Keratinocyte (primary cell): ENCODE data around the gene TSPAN11. TPM values are rescaled to one million over a fixed set of nuclear protein-coding genes. Genes with fewer than 3 reads are reported as not detected.

Source experiments
- DNase-seq: peaks from one replicate; pipeline ENCODE4 v3.0.0-alpha.2; 2011; ENCODE audit warnings: low read depth, missing footprints, low spot score
- FAIRE-seq: peaks from 2 replicates; lab custom pipeline; 2011; peaks lifted over from hg19 to GRCh38; lab: Jason Lieb, UNC
- H2AFZ ChIP-seq: 2 replicates; pipeline ENCODE4 v1.6.0; 2012; ENCODE audit warnings: low read length, control low read depth, inconsistent platforms; ENCODE audit not compliant: control insufficient read depth
- H3K27ac ChIP-seq: 2 replicates; pipeline ENCODE4 v1.5.1; 2011; ENCODE audit warnings: low read length; ENCODE audit not compliant: control insufficient read depth, insufficient read depth
- H3K27me3 ChIP-seq: 3 replicates; pipeline ENCODE4 v1.6.0; 2011; ENCODE audit warnings: low read length; ENCODE audit not compliant: control insufficient read depth, insufficient read depth; ENCODE audit errors: extremely low read depth
- H3K36me3 ChIP-seq, 2 experiments: 2 replicates in 1 of 2; 3 replicates in 1 of 2; pipeline ENCODE4 v1.5.1; 2011; ENCODE audit warnings: low read length in 2 of 2, mild to moderate bottlenecking in 1 of 2; ENCODE audit not compliant: control insufficient read depth in 2 of 2, insufficient read depth in 2 of 2; ENCODE audit errors: extremely low read depth in 1 of 2
- H3K4me1 ChIP-seq: 3 replicates; pipeline ENCODE4 v1.5.1; 2011; ENCODE audit warnings: low read length; ENCODE audit not compliant: control insufficient read depth, insufficient read depth; ENCODE audit errors: extremely low read depth
- H3K4me2 ChIP-seq: 3 replicates; pipeline ENCODE4 v1.6.0; 2011; ENCODE audit warnings: low read depth, low read length; ENCODE audit not compliant: control insufficient read depth, insufficient read depth; ENCODE audit errors: extremely low read depth
- H3K4me3 ChIP-seq, 3 experiments: fragments of 200-600 bp in 1 of 3; sonication (generic) in 1 of 3; 2 replicates in 2 of 3; 3 replicates in 1 of 3; pipeline ENCODE4 v1.5.1; 2011 to 2016; ENCODE audit warnings: low read length in 3 of 3, mild to moderate bottlenecking in 3 of 3, control low read depth in 2 of 3, inconsistent platforms in 1 of 3, low read depth in 1 of 3, mixed read lengths in 1 of 3, mixed run types in 1 of 3, moderate library complexity in 1 of 3; ENCODE audit not compliant: control insufficient read depth in 2 of 3, insufficient read depth in 2 of 3; ENCODE audit errors: extremely low read depth in 1 of 3
- H3K79me2 ChIP-seq: 2 replicates; pipeline ENCODE4 v1.6.0; 2012; ENCODE audit warnings: low read length; ENCODE audit not compliant: control insufficient read depth, insufficient read depth
- H3K9ac ChIP-seq: 3 replicates; pipeline ENCODE4 v1.6.0; 2011; ENCODE audit warnings: low read length; ENCODE audit not compliant: control insufficient read depth, insufficient read depth; ENCODE audit errors: extremely low read depth
- H3K9me1 ChIP-seq: 3 replicates; pipeline ENCODE4 v1.6.0; 2011; ENCODE audit warnings: low read length; ENCODE audit not compliant: control insufficient read depth, insufficient read depth; ENCODE audit errors: extremely low read depth
- H3K9me3 ChIP-seq: 2 replicates; pipeline ENCODE4 v1.5.1; 2012; ENCODE audit warnings: low read depth, low read length; ENCODE audit not compliant: control insufficient read depth
- H4K20me1 ChIP-seq: 3 replicates; pipeline ENCODE4 v1.6.0; 2011; ENCODE audit warnings: low read length; ENCODE audit not compliant: control insufficient read depth, insufficient read depth; ENCODE audit errors: extremely low read depth
- CTCF ChIP-seq, 3 experiments: IDR thresholded peaks in 1 of 3; conservative IDR thresholded peaks in 1 of 3; optimal IDR thresholded peaks in 1 of 3; 2 replicates in 2 of 3; 3 replicates in 1 of 3; pipeline versions ENCODE3 to v1.5.1; 2011; ENCODE audit warnings: low read length in 3 of 3, mild to moderate bottlenecking in 3 of 3, moderate library complexity in 2 of 3, control low read depth in 1 of 3, inconsistent platforms in 1 of 3; ENCODE audit not compliant: insufficient read depth in 2 of 3; ENCODE audit errors: extremely low read depth in 1 of 3
- EZH2 ChIP-seq: IDR thresholded peaks from one replicate; pipeline ENCODE4 v1.6.1; 2012; ENCODE audit warnings: inconsistent platforms, mild to moderate bottlenecking, low read length, moderate library complexity
- dilution Hi-C: fragments of 300-500 bp; cut with MboI; formaldehyde crosslinking; loops from one replicate; pipeline ENCODE4 v1.7.0; 2020; ENCODE audit warnings: low sequenced_read_pairs; ENCODE audit not compliant: extremely low pct_ligation_motif_present
- polyA plus RNA-seq, 5 experiments: library from polyadenylated mRNA; depleted of rRNA in 3 of 5; stranded (reverse) in 3 of 5; stranded (forward) in 1 of 5; unstranded in 1 of 5; fragments of >200 nt; gene quantifications; 1 replicate in 1 of 5; 2 replicates in 3 of 5; 3 replicates in 1 of 5; pipeline versions ENCODE4 v1.2.1 to v1.2.3, GENCODE V29; 2011 to 2012; ENCODE audit warnings: missing spikeins in 2 of 5, low read depth in 1 of 5, low replicate concordance in 1 of 5

The TSPAN11 gene
- polyA plus RNA-seq, 1 donor (not counting 4 experiments of a cell fraction or from before 2014, with no cell fraction given), result not detected

GRCh38 chr12:31005944-31006361 lies 79.4 kb downstream of the TSPAN11 start:
- TF ChIP-seq CTCF (optimal IDR thresholded peaks at IDR 0.05 in 1 of 3, IDR thresholded peaks at IDR 0.05 in 1 of 3, conservative IDR thresholded peaks at IDR 0.05 in 1 of 3; ENCODE audit: extremely low read depth in 1 of 3, insufficient read depth in 2 of 3, low read length in 3 of 3), result no peak
- TF ChIP-seq EZH2, result no peak
- H3K4me3 ChIP-seq, result no peak overlapping the region
- no peak overlapping the region for H3K4me2 ChIP-seq
- no peak for DNase-seq
- no peak for FAIRE-seq
- no peaks in the 10 kb centered on the region for H3K9me3 ChIP-seq
- H3K9ac ChIP-seq, result no peak overlapping the region
- peaks cover 7% of the 10 kb centered on the region for H3K4me1 ChIP-seq
- dilution Hi-C loops, result no loop called here
- H4K20me1 ChIP-seq, result no peaks in the 10 kb centered on the region
- no peaks in the 10 kb centered on the region for H3K36me3 ChIP-seq
- H3K79me2 ChIP-seq, result no peaks in the 10 kb centered on the region
- no peaks in the 10 kb centered on the region for H3K9me1 ChIP-seq
- peaks cover 4% of the 10 kb centered on the region for H3K27me3 ChIP-seq
- peak overlapping the region; percentile 49 for H2AFZ ChIP-seq
- H3K27ac ChIP-seq, result no peak overlapping the region

- no peak overlapping the region for H2AFZ ChIP-seq
- FAIRE-seq (no peak), DNase-seq (no peak)
- no peak overlapping the region for H3K4me2 ChIP-seq
- dilution Hi-C loops, result no loop called here
- H3K4me1 ChIP-seq, result peaks cover 7% of the 10 kb centered on the region
- H3K4me3 ChIP-seq, result no peak overlapping the region
- H3K9me3 ChIP-seq, result no peaks in the 10 kb centered on the region
- H3K27me3 ChIP-seq, result peaks cover 4% of the 10 kb centered on the region
- H3K27ac ChIP-seq, result no peak overlapping the region
- TF ChIP-seq CTCF (optimal IDR thresholded peaks at IDR 0.05 in 1 of 3, IDR thresholded peaks at IDR 0.05 in 1 of 3, conservative IDR thresholded peaks at IDR 0.05 in 1 of 3; ENCODE audit: extremely low read depth in 1 of 3, insufficient read depth in 2 of 3, low read length in 3 of 3), result no peak
- no peak for TF ChIP-seq EZH2
- no peaks in the 10 kb centered on the region for H4K20me1 ChIP-seq
- H3K36me3 ChIP-seq, result no peaks in the 10 kb centered on the region
- H3K79me2 ChIP-seq, result no peaks in the 10 kb centered on the region
- no peaks in the 10 kb centered on the region for H3K9me1 ChIP-seq
- H3K9ac ChIP-seq, result no peak overlapping the region
Measured at GRCh38 chr12:31006416-31007152, 80.0 kb downstream of the TSPAN11 start.
